HG02870 (cell line): Measurements from ENCODE around the gene RRAGB.
"Not testable (repeated sequence)": the region's sequence is repeated elsewhere in the genome, so short reads cannot be mapped to it uniquely, and the experiment has no call there.

Experiments
- ATAC-seq: cut with Tn5 transposase; IDR thresholded peaks from one replicate; pipeline ENCODE4 v1.9.1; 2021; ENCODE audit warnings: mild to moderate bottlenecking, moderate library complexity; ENCODE audit not compliant: unreplicated experiment

Gene RRAGB, protein sequence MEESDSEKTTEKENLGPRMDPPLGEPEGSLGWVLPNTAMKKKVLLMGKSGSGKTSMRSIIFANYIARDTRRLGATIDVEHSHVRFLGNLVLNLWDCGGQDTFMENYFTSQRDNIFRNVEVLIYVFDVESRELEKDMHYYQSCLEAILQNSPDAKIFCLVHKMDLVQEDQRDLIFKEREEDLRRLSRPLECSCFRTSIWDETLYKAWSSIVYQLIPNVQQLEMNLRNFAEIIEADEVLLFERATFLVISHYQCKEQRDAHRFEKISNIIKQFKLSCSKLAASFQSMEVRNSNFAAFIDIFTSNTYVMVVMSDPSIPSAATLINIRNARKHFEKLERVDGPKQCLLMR

DNA sequence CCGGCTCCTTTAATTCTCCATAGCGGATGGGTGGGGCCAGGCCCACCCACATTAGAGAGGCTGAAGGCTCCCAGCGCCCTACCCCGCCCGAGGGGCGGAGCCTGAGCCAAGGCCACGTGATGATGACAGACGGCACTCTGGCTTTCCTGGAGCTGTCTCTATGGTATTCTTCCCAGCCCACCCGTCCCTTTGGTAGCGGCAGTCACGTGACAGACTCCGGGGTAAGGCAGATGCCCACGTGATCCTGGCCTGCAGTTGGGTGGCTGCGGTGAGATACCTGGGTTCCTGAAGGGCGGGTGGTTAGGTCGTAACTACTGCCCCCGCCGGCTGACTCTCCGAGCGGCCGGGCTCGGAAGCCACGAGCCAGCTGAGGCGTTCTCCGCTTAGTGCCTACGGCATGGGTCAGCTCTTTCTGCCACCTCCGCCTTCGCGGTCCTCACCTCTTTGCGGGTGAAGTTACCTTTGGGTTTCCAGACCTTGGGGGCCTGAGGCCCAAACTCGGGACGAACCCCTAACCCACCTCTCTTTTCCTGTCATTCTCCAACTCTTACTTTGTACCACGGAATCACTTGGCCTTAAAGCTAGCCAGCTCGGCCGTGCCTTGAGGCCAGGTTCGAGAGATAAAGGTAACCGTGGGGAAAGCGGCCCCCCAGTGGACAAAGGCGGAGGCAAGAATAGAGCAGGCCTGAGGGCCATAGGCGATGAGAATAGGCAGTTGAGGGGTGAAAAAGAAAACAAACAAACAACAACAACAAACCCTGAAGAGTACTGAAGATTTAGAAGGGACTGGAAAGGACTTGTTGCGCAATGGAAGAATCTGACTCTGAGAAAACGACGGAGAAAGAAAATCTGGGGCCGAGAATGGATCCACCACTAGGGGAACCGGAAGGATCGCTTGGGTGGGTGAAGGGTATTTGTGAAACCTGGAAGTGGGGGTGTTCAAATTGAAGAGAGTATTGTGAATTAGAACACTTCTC lies at the start of gene RRAGB:
RRAGB (plus strand) TSS at position 229 of the 977 bp plus-strand sequence; CDS start at position 808, 579 bp downstream.
- ATAC-seq, result peak; percentile 94

DNA sequence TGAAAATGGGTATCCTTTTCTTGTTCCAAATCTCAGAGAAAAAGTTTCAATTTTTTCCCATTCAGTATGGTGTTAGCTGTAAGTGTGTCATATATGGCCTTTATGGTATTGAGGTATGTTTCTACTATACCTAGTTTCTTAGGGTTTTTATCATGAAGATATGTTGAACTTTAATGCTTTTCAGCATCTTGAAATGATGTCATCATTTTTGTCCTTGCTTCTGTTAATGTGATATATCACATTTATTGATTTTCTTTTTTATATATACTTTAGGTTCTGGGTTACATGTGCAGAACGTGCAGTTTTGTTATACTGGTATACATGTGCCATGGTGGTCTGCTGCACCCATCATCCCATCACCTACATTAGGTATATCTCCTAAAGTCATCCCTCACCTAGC lies 49.5 kb upstream of the RRAGB start:
- ATAC-seq, result no peak

DNA sequence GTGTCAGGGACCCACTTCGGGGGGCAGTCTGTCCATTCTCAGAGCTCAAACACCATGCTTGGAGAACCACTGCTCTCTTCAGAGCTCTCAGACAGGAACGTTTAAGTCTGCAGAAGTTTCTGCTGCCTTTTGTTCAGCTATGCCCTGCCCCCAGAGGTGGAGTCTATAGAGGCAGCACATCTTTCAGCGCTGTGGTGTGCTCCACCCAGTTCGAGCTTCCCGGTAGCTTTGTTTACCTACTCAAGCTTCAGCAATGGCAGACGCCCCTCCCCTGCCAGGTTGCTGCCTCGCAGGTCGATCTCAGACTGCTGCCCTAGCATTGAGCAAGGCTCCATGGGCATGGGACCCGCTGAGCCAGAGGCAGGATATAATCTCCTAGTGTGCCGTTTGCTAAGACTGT lies 29.0 kb upstream of the RRAGB start:
- not testable (repeated sequence) for ATAC-seq

DNA sequence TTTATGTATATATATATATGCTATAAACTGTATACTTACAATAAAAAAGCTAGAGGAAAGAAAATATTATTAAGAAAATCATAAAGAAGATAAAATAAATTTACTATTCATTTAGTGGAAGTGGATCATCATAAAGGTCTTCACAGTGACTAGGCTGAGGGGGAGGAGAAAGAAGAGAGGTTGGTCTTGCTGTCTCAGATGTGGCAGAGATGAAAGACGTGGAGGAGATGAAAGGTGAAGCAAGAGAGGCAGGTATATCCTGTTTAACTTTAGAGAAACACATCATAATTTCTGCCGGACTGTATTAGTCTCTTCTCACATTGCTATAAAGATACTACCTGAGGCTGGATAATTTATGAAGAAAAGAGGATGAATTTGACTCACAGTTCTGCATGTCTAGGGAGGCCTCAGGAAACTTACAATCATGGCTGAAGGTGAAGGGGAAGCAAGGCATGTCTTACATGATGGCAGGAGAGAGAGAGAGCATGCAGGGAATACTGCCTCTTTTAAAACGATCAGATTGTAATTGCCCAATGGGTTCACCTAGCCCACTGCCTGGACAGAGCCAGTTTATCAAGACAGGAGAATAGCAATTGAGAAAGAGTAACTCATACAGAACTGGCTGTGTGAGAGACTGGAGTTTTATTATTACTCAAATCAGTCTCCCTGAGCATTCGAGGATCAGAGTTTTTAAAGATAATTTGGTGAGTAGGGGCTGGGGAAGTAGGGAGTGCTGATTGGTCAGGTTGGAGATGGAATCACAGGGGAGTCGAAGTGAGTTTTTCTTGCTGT lies 22.1 kb upstream of the RRAGB start:
- ATAC-seq, result no peak

DNA sequence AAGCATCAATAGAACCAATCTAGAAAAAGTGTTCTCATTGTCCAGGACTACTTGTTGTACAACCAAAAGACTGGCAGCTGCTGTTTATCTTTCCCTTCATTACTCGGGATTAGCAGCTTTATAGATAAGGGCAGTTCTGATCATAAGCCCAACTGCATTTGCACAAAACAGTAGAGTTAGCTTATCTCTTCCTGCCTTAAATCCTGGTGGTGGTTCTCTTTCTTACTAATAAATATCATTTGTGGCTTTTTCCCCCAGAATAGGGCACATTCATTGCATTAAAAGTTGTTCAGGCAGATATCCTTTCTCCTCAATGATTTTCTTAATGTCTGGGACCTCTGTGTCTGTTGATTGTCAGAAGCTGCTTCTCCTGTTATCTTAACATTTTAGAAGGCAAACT lies 20.2 kb upstream of the RRAGB start:
- ATAC-seq, result no peak

DNA sequence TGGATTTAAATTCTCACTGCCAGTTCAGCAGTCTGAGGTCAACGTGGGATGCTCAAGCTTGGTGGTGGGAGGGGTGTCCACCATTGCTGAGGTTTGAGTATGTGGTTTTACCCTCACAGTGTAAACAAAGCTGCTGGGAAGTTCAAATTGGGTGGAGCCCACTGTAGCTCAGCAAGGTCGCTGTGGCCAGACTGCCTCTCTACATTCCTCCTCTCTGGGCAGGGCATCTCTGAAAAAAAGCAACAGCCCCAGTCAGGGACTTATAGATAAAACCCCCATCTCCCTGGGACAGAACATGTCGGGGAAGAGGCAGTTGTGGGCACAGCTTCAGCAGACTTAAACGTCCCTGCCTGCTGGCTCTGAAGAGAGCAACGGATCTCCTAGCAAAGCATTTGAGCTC lies 14.9 kb upstream of the RRAGB start:
- no peak for ATAC-seq

DNA sequence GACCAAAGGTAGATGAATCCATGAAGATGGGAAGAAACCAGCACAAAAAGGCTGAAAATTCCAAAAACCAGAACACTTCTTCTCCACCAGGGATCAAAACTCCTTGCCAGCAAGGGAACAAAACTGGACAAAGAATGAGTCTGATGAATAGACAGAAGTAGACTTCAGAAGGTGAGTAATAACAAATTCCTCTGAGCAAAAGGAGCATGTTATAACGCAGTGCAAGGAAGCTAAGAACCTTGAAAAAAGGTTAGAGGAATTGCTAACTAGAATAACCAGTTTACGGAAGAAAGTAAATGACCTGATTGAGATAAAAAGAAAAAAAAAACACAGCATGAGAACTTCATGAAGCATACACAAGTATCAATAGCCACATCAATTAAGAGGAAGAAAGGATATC lies 14.1 kb upstream of the RRAGB start:
- not testable (repeated sequence) for ATAC-seq

DNA sequence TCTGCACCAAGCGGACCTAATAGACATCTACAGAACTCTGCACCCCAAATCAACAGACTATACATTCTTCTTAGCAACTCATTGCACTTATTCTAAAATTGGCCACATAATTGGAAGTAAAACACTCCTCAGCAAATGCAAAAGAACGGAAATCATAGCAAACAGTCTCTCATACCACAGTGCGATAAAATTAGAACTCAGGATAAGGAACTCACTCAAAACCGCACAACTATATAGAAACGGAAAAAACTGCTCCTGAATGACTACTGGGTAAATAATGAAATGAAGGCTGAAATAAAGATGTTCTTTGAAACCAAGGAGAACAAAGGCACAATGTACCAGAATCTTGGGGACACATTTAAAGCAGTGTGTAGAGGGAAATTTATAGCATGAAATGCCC lies 12.5 kb upstream of the RRAGB start:
- ATAC-seq, result not testable (repeated sequence)

DNA sequence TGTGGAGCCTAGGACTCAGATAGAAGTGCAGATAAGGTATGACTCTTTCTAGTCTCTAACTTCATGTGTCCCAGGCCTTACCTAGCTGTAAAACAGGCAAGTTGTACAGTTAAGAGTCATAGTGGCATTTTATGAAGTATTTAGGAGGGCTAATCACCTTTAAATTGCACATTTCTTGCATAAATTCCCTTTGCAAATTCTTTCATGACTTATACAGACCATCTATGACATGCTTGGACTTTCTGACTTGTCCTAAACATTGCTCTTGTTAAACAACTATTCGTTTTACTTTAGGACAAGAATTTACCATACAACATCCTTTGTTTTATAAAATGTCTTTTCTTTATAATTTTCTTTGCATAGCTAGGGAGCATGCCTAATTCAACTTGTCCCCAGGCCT lies 7.8 kb upstream of the RRAGB start:
- no peak for ATAC-seq

DNA sequence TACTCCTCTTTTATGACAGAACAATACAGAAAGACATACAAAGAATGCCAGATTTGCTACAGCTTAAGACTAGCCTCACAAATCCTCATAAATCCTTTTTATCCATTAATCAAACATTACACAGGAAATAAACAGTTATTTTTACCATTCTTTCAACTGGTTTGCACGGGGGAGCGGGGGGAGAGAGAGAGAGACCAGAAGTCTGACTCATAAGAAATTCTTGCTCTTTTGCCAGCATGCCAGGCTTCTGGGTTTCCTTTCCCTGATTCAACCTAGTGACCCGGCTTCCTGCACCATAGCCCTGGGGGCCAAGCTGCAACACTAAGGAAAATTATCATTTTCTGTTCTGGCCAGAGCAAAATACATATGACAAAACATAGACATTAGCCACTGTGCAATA lies 6.8 kb upstream of the RRAGB start:
- ATAC-seq, result no peak

DNA sequence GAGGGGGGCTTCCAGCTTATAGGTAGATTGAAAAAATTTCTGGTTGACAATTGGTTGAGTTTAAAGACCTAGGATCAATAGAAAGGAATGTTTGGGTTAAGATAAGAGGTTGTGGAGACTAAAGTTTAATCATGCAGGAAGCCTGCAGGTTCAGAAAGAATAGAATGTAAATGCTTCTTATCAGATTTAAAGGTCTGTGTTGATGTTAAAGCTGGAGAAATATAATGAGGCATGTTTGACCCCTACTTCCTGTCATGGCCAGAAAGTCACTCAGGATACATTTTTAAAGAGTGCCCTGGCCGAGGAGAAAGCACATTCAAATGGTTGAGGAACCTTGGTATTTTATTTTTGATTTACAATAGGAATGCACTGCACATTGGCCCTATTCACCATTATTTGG lies 3.9 kb upstream of the RRAGB start:
- no peak for ATAC-seq

DNA sequence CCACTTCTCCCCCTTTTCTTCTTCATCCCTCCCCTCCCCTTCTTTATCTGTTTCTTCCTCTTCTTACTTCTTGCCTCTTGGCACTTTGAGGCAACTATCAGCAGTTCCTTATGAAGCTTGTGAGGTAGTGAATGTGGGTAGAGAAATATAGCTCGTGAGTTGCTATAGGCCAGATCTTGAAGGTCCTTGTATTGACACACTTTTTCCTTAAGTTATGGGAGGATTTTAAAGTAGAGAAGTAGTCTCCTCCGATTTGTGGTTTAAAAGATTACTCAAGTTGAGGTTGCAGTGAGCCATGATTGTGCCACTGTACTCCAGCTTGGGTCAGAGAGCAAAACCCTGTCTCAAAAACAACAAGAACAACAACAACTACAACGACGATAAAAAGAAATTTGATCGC lies 3.4 kb upstream of the RRAGB start:
- no peak for ATAC-seq

DNA sequence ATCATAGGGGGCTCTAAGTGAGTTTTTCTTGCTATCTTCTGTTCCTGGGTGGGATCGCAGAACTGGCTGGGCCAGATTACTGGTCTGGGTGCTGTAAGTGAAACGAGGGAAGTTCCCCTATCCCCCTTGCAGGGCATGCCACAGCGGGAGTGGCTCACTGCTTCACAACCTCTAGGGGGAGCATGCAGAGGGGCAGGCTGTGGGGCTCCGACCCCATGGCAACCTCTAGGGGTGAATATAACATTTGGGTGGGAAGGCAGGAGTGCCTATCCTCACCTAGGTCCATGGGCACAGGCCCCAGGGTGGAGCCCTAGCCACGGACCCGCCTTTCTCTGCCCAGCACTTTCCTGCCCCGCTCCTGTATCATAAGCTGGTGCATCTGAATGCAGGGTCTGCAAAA lies 1.7 kb upstream of the RRAGB start:
- no peak for ATAC-seq

DNA sequence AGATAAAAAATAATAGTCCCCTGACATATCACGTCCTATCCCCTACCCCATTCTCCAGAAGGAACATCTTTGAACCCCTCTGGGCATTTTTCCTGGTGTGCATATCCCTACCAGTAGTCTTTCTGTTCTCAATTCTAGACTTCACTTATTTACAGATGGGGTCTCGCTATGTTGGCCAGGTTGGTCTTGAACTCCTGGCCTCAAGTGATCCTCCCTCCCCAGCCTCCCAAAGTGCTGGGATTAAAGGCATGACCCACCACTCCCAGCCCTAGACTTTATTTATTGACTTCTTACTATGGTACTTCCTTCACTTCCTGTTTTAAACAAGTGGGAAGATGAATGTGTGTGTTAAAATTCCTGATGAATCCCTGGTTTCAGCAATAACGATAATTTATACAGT lies 612 bp upstream of the RRAGB start:
- ATAC-seq, result no peak

DNA sequence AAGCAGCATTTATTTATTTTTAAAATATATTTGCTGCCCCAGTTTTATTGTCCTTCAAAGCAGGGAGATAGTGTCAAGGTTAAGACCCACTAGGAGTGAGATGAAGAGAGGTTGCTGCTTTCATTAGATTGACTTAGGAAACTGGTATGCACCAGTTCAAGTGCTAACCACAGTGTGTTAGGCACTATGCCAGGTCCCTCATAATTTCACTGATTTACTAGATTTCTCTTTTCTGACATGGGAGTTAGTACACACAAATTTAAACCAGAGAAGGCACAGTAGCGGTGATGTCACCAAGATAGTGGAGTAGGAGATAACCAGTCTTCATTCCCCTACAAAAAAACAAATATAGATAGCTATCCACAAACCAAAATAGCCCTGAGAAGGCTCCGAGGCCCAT lies 14.3 kb downstream of the RRAGB start:
- no peak for ATAC-seq

DNA sequence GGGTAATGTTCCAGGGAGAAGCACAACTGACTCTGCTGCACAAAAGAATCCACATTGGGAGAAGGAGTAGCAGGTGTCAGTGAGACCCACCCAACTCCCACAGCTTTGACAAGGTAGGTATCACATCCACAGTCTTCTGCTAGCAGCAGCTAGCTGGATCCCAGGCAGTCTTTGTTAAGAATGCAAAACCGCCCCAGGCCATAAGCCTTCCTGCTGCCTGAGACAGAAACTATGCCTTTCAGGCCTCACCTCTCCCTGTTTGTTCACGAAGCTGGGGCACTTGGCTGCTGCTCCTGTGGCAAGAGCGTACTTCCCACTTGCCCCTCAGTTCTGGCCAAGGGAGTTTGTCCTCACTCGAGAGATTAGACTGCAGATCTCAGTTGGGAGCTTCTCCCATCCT lies 21.4 kb downstream of the RRAGB start:
- ATAC-seq, result no peak

DNA sequence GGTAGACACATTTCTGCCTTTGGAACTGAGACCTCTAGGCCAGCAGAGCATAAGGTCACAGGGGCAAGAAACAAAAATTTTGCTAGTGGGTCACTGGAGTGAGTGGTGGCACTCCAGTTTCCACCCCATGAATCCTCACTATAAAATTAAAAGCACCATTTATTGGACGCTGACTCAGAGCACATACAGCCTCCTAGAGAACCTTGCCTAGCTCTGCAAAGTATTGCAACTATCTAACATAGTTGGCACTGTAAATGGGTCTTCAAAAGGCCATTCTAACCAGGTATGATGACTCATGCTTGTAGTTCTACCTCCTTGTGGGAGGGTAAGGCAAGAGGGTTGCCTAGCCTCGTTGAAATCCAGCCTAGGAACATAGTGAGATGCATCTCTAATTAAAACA lies 25.1 kb downstream of the RRAGB start:
- ATAC-seq, result no peak

DNA sequence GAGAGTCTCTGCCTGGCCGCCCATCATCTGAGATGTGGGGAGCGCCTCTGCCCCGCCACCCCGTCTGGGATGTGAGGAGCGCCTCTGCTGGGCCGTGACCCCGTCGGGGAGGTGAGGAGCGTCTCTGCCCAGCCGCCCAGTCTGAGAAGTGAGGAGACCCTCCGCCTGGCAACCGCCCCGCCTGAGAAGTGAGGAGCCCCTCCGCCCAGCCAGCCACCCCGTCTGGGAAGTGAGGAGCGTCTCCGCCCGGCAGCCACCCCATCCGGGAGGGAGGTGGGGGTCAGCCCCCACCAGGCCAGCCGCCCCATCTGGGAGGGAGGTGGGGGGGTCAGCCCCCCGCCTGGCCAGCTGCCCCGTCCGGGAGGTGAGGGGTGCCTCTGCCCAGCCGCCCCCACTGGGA lies 30.9 kb downstream of the RRAGB start:
- ATAC-seq, result not testable (repeated sequence)

DNA sequence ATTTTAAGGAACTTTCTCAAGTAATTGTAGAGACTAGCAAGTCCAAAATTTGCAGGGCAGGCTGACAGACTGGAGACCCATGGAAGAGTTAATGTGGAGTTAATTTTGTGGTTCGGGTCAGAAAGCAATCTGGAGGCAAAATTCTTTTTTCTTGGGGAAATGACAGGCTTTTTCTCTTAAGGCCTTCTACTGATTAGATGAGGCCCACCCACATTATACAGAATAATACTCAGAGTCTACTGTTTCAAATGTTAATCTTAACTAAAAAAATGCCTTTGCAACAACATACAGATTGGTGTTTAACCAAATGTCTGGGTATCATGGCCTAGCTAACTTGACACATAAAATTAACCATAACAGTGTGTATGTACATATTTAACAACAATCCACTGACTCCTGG lies 32.7 kb downstream of the RRAGB start:
- ATAC-seq, result no peak

DNA sequence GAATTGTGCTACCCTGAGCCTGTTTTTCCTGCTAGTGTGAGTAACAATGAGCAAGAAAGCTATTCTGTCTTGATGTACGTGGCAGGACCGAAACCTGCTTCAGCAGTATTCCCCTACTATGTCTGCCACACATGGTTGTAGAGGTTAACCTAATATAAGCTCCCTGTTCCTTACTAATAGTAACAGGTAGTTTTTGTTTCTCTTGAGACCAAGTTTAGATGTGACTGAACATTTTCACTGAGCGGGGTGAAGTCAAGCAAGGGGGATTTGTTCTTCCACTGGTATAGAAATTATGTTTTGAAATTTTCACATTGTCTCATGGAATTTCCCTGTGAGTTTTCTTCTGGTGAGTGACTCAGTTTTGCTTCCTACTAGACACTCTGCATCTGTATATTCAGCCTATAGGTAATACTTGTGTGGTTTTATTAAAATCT lies 37.3 kb downstream of the RRAGB start:
- ATAC-seq, result peak; percentile 89

DNA sequence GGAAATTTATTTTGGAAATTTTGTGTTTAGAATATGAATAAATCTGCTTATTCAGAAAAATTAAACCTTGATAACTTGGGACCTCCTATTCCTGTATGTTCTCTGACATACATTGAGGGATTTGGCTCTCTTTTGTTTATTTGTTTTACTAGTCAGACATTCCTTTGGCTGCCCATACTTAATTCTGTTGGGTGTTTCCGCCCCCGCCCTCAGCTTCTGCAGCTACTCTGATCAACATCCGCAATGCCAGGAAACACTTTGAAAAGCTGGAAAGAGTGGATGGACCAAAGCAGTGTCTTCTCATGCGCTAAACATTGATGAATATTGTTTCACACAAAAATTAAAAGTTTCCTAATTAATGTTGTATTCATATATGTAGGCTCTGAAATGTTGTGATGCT lies 40.5 kb downstream of the RRAGB start:
- no peak for ATAC-seq
